ENCODE data around the gene KCNMA1. TPM values are rescaled to one million over a fixed set of nuclear protein-coding genes. Genes with fewer than 3 reads are reported as not detected.

The KCNMA1 gene
- total and polyA plus RNA-seq, 9 of the 15 experiments (the other 6 are each of a cell fraction or from before 2014, with no cell fraction given) = 0.01 to 0.95 (median 0.15) TPM; not detected in 4

- Histone ChIP-seq H2AFZ (ENCODE audit: low read depth, low read length) (no peak overlapping the region), H3K79me2 (ENCODE audit: control insufficient read depth, insufficient read depth, low read length) (no peaks in the 10 kb centered on the region), H3K9ac (ENCODE audit: insufficient read depth in 1 of 2, low read depth in 2 of 2, low read length in 2 of 2) (no peak overlapping the region), H3K36me3 (ENCODE audit: control insufficient read depth, insufficient read depth, low read length) (no peaks in the 10 kb centered on the region), H3K4me2 (ENCODE audit: insufficient read depth, low read length) (no peak overlapping the region), H3K4me3 (no peak overlapping the region), H3K4me1 (replicated peaks in 1 of 2; ENCODE audit: control insufficient read depth in 2 of 2, insufficient read depth in 2 of 2, low read length in 2 of 2) (no peaks in the 10 kb centered on the region), H3K27ac (ENCODE audit: extremely low read depth, low read depth, low read length) (no peak overlapping the region), H3K9me1 (ENCODE audit: control insufficient read depth, insufficient read depth, low read length) (no peaks in the 10 kb centered on the region), H4K20me1 (replicated peaks; ENCODE audit: control insufficient read depth, insufficient read depth, low read length) (no peaks in the 10 kb centered on the region), H3K27me3 (ENCODE audit: control insufficient read depth in 2 of 2, insufficient read depth in 2 of 2, low read length in 2 of 2) (peaks cover 21 to 36% of the 10 kb centered on the region in 2 experiments), H3K9me3 (replicated peaks; ENCODE audit: control insufficient read depth, insufficient read depth, low read depth, low read length) (no peaks in the 10 kb centered on the region)
- ATAC-seq = no peak
- FAIRE-seq = no peak
- no peak for DNase-seq (ENCODE audit: extremely low read depth in 1 of 4, low spot score in 3 of 4)
- ChIA-PET CTCF (ENCODE audit: low intra/inter-chr PET ratio) (no interaction called here), POLR2A (interaction anchor here (0.7 kb wide), 1 partner anchor 401 kb away, joined by 4 read pairs; no protein-coding TSS in a partner anchor)
- WGBS (ENCODE audit: insufficient coverage, low coverage, missing lambda C conversion rate) = 2% methylated on average over 4 of the region's 4 CpGs
- in situ Hi-C loops (cut with MboI) = loop anchor here (25.0 kb wide), 1 partner anchor 248 kb away; no protein-coding TSS in a partner anchor
- intact Hi-C loops (cut with micrococcal nuclease) = no loop called here
- no peak for TF ChIP-seq MTA3 (IDR thresholded peaks at IDR 0.05; ENCODE audit: borderline replicate concordance)
- TF ChIP-seq MIER1 (IDR thresholded peaks at IDR 0.05; ENCODE audit: low read depth) = no peak
- peak; percentile 56 for TF ChIP-seq ZNF316 (IDR thresholded peaks at IDR 0.05)
- peak; percentile 41; the same call in 1 of the 2 replicates for TF ChIP-seq MAFG (tag; conservative IDR thresholded peaks at IDR 0.05)
- TF ChIP-seq SUPT5H (IDR thresholded peaks at IDR 0.05) = no peak
- peak; percentile 31; the same call in 1 of the 2 replicates for TF ChIP-seq C11orf30 (IDR thresholded peaks at IDR 0.05; ENCODE audit: low read depth)
- no TSS peak for BruUV-seq (replicated peaks)
Measured at GRCh38 chr10:77634939-77635338, 2.7 kb downstream of the KCNMA1 start.

DNA sequence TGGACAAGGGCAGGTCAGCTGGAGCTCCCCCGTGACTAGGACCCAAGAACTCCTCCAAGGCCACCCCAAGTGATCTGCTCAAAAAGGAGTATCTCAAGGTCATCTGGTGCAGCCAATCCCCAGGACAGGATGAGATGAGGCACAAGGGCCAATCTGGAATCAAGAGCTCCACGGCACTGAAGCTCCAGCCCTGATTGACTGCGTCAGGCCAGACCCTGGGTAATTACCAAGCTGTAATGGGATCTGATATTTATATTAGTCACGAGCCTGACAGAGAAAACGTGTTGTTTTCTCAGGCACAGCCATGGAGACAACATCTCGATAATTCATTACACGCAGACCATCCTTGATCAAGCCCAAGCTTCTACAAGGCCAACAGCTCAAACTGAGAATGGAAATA is 4.2 kb downstream of the KCNMA1 start:
- WGBS (ENCODE audit: insufficient coverage, low coverage, missing lambda C conversion rate) = 0% methylated on average over 7 of the region's 7 CpGs
- in situ Hi-C loops (cut with MboI) = loop anchor here (25.0 kb wide), 1 partner anchor 246 kb away; no protein-coding TSS in a partner anchor
- no peaks in the 10 kb centered on the region for H4K20me1 ChIP-seq (replicated peaks; ENCODE audit: control insufficient read depth, insufficient read depth, low read length)
- no peak overlapping the region for H3K27ac ChIP-seq (ENCODE audit: extremely low read depth, low read depth, low read length)
- peaks cover 18 to 22% of the 10 kb centered on the region in 2 experiments for H3K27me3 ChIP-seq (ENCODE audit: control insufficient read depth in 2 of 2, insufficient read depth in 2 of 2, low read length in 2 of 2)
- ATAC-seq (no peak), DNase-seq (ENCODE audit: extremely low read depth in 1 of 4, low spot score in 3 of 4) (no peak), FAIRE-seq (no peak)
- ChIA-PET CTCF (ENCODE audit: low intra/inter-chr PET ratio) (no interaction called here), POLR2A (interaction anchor here (0.6 kb wide), 2 partner anchors 27 to 1481 kb away, joined by 3 to 5 read pairs; no protein-coding TSS in a partner anchor)
- no peak overlapping the region for H2AFZ ChIP-seq (ENCODE audit: low read depth, low read length)
- no peaks in the 10 kb centered on the region for H3K9me1 ChIP-seq (ENCODE audit: control insufficient read depth, insufficient read depth, low read length)
- no peaks in the 10 kb centered on the region for H3K4me1 ChIP-seq (replicated peaks in 1 of 2; ENCODE audit: control insufficient read depth in 2 of 2, insufficient read depth in 2 of 2, low read length in 2 of 2)
- H3K79me2 ChIP-seq (ENCODE audit: control insufficient read depth, insufficient read depth, low read length) = no peaks in the 10 kb centered on the region
- H3K4me2 ChIP-seq (ENCODE audit: insufficient read depth, low read length) = no peak overlapping the region
- no peak overlapping the region for H3K4me3 ChIP-seq
- H3K9me3 ChIP-seq (replicated peaks; ENCODE audit: control insufficient read depth, insufficient read depth, low read depth, low read length) = no peaks in the 10 kb centered on the region
- intact Hi-C loops (cut with micrococcal nuclease) = no loop called here
- no TSS peak for BruUV-seq (replicated peaks)
- H3K9ac ChIP-seq (ENCODE audit: insufficient read depth in 1 of 2, low read depth in 2 of 2, low read length in 2 of 2) = no peak overlapping the region
- H3K36me3 ChIP-seq (ENCODE audit: control insufficient read depth, insufficient read depth, low read length) = no peaks in the 10 kb centered on the region
- TF ChIP-seq, protein P1, sequence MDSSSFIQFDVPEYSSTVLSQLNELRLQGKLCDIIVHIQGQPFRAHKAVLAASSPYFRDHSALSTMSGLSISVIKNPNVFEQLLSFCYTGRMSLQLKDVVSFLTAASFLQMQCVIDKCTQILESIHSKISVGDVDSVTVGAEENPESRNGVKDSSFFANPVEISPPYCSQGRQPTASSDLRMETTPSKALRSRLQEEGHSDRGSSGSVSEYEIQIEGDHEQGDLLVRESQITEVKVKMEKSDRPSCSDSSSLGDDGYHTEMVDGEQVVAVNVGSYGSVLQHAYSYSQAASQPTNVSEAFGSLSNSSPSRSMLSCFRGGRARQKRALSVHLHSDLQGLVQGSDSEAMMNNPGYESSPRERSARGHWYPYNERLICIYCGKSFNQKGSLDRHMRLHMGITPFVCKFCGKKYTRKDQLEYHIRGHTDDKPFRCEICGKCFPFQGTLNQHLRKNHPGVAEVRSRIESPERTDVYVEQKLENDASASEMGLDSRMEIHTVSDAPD (CRISPR knock-in tag; IDR thresholded peaks at IDR 0.05) = no peak
- TF ChIP-seq ZZZ3 (IDR thresholded peaks at IDR 0.05) = no peak
- no peak for TF ChIP-seq PKNOX1 (IDR thresholded peaks at IDR 0.05)
- no peak for TF ChIP-seq KHSRP (IDR thresholded peaks at IDR 0.05)
- TF ChIP-seq, protein P2, sequence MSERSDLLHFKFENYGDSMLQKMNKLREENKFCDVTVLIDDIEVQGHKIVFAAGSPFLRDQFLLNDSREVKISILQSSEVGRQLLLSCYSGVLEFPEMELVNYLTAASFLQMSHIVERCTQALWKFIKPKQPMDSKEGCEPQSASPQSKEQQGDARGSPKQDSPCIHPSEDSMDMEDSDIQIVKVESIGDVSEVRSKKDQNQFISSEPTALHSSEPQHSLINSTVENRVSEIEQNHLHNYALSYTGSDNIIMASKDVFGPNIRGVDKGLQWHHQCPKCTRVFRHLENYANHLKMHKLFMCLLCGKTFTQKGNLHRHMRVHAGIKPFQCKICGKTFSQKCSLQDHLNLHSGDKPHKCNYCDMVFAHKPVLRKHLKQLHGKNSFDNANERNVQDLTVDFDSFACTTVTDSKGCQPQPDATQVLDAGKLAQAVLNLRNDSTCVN (CRISPR knock-in tag; IDR thresholded peaks at IDR 0.05) = no peak
- TF ChIP-seq PHF21A (IDR thresholded peaks at IDR 0.05; ENCODE audit: borderline replicate concordance, low read depth) = no peak
- no peak for TF ChIP-seq MEF2A (IDR thresholded peaks at IDR 0.05; ENCODE audit: control insufficient read depth, low read depth, low read length)
- TF ChIP-seq RBFOX2 (IDR thresholded peaks at IDR 0.05; ENCODE audit: low read depth, low read length) = no peak
- TF ChIP-seq NCOA6 (IDR thresholded peaks at IDR 0.05) = no peak
- no peak for TF ChIP-seq DPF2 (IDR thresholded peaks at IDR 0.05)
